HFFc6 (cell line): ENCODE measurements around the gene WDR45B. TPM values are rescaled to one million over a fixed set of nuclear protein-coding genes. Genes with fewer than 3 reads are reported as not detected.

Source experiments
- DNase-seq: peaks from one replicate; pipeline ENCODE4 v3.0.0-alpha.2; 2018
- H3K27ac Mint-ChIP-seq: 2 replicates; pipeline ENCODE4 v1.8.0; 2020; ENCODE audit warnings: mild to moderate bottlenecking, mixed read lengths
- H3K27me3 Mint-ChIP-seq: 2 replicates; pipeline ENCODE4 v1.8.0; 2021; ENCODE audit warnings: mild to moderate bottlenecking, moderate library complexity, mixed read lengths; ENCODE audit not compliant: insufficient read depth
- H3K36me3 Mint-ChIP-seq: 2 replicates; pipeline ENCODE4 v1.8.0; 2021; ENCODE audit warnings: low read depth, mixed read lengths
- H3K4me1 Mint-ChIP-seq: 2 replicates; pipeline ENCODE4 v1.8.0; 2020; ENCODE audit warnings: low read depth, mixed read lengths
- H3K4me3 Mint-ChIP-seq: 2 replicates; pipeline ENCODE4 v1.8.0; 2020; ENCODE audit warnings: mild to moderate bottlenecking, moderate library complexity, mixed read lengths
- H3K9me3 Mint-ChIP-seq: 2 replicates; pipeline ENCODE4 v1.8.0; 2020; ENCODE audit warnings: mild to moderate bottlenecking, mixed read lengths
- total RNA-seq, 6 experiments: library from RNA; stranded (reverse); fragmentation: NEBNext Ultra II Directional; extraction: Animal tissue kit (Norgen Biotek cat#: 25700); gene quantifications; 2 replicates in 1 of 6; 3 replicates in 5 of 6; pipeline ENCODE4 v1.2.3, GENCODE V29; 2021
- TF ChIP-seq, protein P1 (sequence below): fragments of 200-600 bp; sonication (generic); IDR thresholded peaks from 2 replicates; pipeline ENCODE4 v1.5.0; 2021; ENCODE audit warnings: antibody characterized with exemption, mild to moderate bottlenecking

WDR45B gene
- total RNA-seq, 6 experiments from 2014 or later, result 60.6 to 73.5 (median 66.3) TPM

DNA sequence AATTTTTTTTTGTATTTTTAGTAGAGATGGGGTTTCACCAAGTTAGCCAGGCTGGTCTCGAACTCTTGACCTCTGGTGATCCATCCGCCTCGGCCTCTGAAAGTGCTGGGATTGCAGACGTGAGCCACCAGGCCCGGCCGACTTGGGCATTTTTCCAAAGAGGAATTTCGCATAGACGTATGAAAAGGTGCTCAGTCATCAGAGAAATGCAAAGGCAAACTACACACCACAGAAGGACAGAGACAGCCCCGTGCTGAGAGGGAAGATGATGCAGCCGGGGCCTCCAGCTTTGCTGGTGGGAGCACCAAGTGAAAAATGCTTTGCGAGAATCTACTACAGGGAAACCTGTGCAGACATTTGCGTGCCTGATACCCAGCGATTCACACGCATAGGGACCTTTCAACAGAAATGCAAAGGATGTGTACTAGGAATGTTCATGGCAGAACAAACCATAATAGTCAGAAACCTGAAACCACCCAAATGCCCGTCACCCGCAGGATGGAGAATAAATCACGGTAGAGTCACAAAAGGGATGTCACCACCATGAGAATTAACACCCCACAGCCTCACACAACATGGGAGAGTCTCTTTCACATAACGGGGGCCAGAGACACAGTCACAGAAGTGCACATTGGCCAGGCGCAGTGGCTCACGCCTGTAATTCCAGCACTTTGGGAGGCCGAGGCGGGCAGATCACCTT lies 45.1 kb upstream of the WDR45B start:
- H3K4me1 Mint-ChIP-seq, result no peaks in the 10 kb centered on the region
- H3K9me3 Mint-ChIP-seq, result peaks cover 29% of the 10 kb centered on the region
- TF ChIP-seq, protein P1, sequence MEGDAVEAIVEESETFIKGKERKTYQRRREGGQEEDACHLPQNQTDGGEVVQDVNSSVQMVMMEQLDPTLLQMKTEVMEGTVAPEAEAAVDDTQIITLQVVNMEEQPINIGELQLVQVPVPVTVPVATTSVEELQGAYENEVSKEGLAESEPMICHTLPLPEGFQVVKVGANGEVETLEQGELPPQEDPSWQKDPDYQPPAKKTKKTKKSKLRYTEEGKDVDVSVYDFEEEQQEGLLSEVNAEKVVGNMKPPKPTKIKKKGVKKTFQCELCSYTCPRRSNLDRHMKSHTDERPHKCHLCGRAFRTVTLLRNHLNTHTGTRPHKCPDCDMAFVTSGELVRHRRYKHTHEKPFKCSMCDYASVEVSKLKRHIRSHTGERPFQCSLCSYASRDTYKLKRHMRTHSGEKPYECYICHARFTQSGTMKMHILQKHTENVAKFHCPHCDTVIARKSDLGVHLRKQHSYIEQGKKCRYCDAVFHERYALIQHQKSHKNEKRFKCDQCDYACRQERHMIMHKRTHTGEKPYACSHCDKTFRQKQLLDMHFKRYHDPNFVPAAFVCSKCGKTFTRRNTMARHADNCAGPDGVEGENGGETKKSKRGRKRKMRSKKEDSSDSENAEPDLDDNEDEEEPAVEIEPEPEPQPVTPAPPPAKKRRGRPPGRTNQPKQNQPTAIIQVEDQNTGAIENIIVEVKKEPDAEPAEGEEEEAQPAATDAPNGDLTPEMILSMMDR, result no peak
- H3K36me3 Mint-ChIP-seq, result peaks cover 20% of the 10 kb centered on the region
- no peak for DNase-seq
- peaks cover 1% of the 10 kb centered on the region for H3K27me3 Mint-ChIP-seq
- H3K4me3 Mint-ChIP-seq, result no peak overlapping the region
- no peak overlapping the region for H3K27ac Mint-ChIP-seq

DNA sequence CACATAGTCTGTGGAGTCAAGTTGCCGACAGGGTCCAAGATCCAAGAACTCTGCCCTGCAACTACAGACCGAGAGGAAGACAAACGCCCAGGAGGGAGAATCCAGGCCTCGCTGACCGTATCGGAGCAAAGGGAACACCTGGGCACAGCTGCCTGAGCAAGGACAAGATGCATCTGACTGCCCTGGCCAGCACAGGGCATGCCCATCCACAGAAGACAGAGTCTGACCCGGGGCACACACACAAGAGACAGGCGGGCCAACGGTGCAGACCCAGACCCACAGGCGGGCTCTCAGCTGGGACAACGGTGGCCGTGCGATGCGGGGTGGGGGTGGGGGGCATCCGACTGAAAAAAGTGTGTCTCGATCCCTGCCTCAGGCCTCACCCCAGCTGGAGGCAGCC lies 44.0 kb upstream of the WDR45B start:
- Mint-ChIP-seq H3K27me3 (peaks cover 1% of the 10 kb centered on the region), H3K9me3 (peaks cover 29% of the 10 kb centered on the region), H3K27ac (no peak overlapping the region), H3K4me1 (peaks cover 3% of the 10 kb centered on the region), H3K4me3 (no peak overlapping the region), H3K36me3 (peaks cover 20% of the 10 kb centered on the region)
- DNase-seq, result no peak
- TF ChIP-seq, protein P1, result no peak

- TF ChIP-seq, protein P1, result no peak
- DNase-seq, result no peak
- H3K27ac Mint-ChIP-seq, result no peak overlapping the region
- H3K9me3 Mint-ChIP-seq, result peaks cover 29% of the 10 kb centered on the region
- peaks cover 1% of the 10 kb centered on the region for H3K27me3 Mint-ChIP-seq
- H3K36me3 Mint-ChIP-seq, result peaks cover 20% of the 10 kb centered on the region
- no peak overlapping the region for H3K4me3 Mint-ChIP-seq
- H3K4me1 Mint-ChIP-seq, result peaks cover 9% of the 10 kb centered on the region
These were observed 43.5 kb upstream of the WDR45B start for GRCh38 chr17:82691714-82692113.

DNA sequence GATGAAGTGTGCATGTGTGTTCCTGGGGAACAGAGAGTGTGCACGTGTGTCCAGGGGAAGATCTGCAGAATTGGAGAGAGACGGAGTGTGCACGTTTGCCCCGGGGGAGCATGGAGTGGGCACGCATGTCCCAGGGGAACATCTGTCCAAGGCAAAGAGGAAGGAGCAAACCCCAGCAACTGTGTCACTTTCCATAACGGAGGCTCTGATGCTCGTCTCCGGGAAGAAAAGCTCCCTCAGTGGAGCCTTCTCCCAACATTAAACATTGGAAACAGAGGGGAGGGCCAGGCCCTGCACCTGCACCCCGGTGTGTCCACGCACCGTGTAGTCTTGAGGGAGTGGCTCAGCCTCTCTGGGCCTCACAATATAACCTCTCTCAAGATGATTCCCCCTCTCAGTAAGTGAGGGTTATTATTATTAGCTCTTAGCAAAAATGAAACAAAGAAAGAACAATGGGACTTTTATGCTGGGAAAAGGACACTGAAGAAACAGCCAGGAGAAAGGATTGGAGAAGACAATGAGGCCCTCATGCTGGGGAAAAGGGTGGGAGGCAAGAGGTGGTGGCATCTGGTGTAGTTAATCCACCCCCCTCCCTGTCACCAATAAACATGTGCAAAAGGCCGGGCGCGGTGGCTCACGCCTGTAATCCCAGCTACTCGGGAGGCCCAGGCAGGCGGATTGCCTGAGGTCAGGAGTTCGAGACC lies 42.7 kb upstream of the WDR45B start:
- peaks cover 24% of the 10 kb centered on the region for H3K9me3 Mint-ChIP-seq
- TF ChIP-seq, protein P1, result no peak
- peaks cover 9% of the 10 kb centered on the region for H3K4me1 Mint-ChIP-seq
- DNase-seq, result no peak
- peaks cover 1% of the 10 kb centered on the region for H3K27me3 Mint-ChIP-seq
- H3K4me3 Mint-ChIP-seq, result no peak overlapping the region
- peaks cover 15% of the 10 kb centered on the region for H3K36me3 Mint-ChIP-seq
- no peak overlapping the region for H3K27ac Mint-ChIP-seq

DNA sequence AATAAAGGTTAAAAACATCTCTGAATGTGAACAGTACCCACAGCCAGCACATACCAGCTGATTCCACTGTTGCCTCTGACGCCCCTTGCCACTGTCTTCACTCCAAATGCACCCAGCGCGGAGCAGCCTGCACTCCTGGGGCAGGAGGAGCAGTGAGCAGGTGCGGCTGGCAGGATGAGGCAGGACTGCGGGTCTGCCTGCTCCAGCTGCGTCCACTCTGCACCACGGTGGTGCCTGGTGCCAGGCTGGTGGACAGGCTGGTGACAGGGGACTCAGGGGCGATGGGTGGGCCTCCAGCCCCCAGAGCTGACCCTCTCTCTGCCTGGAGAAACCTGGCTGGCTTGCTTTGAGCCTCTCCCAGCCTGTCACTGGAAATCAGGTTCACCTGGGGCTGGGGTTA lies 40.8 kb upstream of the WDR45B start:
- peaks cover 9% of the 10 kb centered on the region for H3K4me1 Mint-ChIP-seq
- TF ChIP-seq, protein P1, result no peak
- H3K4me3 Mint-ChIP-seq, result no peak overlapping the region
- H3K9me3 Mint-ChIP-seq, result peaks cover 8% of the 10 kb centered on the region
- peaks cover 5% of the 10 kb centered on the region for H3K36me3 Mint-ChIP-seq
- H3K27ac Mint-ChIP-seq, result no peak overlapping the region
- no peak for DNase-seq
- H3K27me3 Mint-ChIP-seq, result peaks cover 1% of the 10 kb centered on the region
